H1 (cell line): ENCODE data around the gene ZIM2. TPM values are rescaled to one million over a fixed set of nuclear protein-coding genes. Genes with fewer than 3 reads are reported as not detected.

Experiments used
- ATF3 ChIP-seq: IDR thresholded peaks from 2 replicates; pipeline ENCODE4 v1.6.1; 2011; ENCODE audit warnings: low read depth, mild to moderate bottlenecking, low read length; ENCODE audit not compliant: insufficient read depth
- CTBP2 ChIP-seq: IDR thresholded peaks from 2 replicates; pipeline ENCODE4 v1.7.0; 2011; ENCODE audit warnings: borderline replicate concordance, mild to moderate bottlenecking, moderate library complexity, mixed read lengths, low read length; ENCODE audit not compliant: insufficient read depth, insufficient read length
- JUND ChIP-seq: IDR thresholded peaks from 2 replicates; pipeline ENCODE4 v1.6.1; 2011; ENCODE audit warnings: mild to moderate bottlenecking, improper control_type of control experiment, low read length
- SUZ12 ChIP-seq: fragments of 200-600 bp; sonication (generic); IDR thresholded peaks from 2 replicates; pipeline ENCODE4 v1.6.1; 2012; ENCODE audit warnings: mild to moderate bottlenecking, inconsistent platforms, low read length, moderate library complexity, mixed read lengths
- TAF1 ChIP-seq: IDR thresholded peaks from 2 replicates; pipeline ENCODE4 v1.6.1; 2011; ENCODE audit warnings: mild to moderate bottlenecking, low read depth, low read length
- ZNF274 ChIP-seq: IDR thresholded peaks from 2 replicates; pipeline ENCODE4 v1.7.0; 2012; ENCODE audit warnings: low read length, borderline replicate concordance; ENCODE audit errors: extremely low read depth
- polyA plus RNA-seq, 7 experiments: library from polyadenylated mRNA; depleted of rRNA in 3 of 7; stranded (reverse) in 5 of 7; unstranded in 2 of 7; fragments of >200 nt in 5 of 7; fragments of 200-250 nt in 2 of 7; gene quantifications; 1 replicate in 5 of 7; 2 replicates in 1 of 7; 4 replicates in 1 of 7; pipeline versions ENCODE4 v1.2.1 to v1.2.3, GENCODE V29; 2011 to 2013; ENCODE audit warnings: missing spikeins in 2 of 7, mixed read lengths in 2 of 7
- total RNA-seq: library from RNA; stranded (reverse); fragmentation: NEBNext Ultra II Directional; extraction: Animal tissue kit (Norgen Biotek cat#: 25700); gene quantifications from 2 replicates; pipeline ENCODE4 v1.2.1, GENCODE V29; 2021

The ZIM2 gene
- total and polyA plus RNA-seq, 2 of the 8 experiments (the other 6 are each of a cell fraction or from before 2014, with no cell fraction given), result not detected

- no peak for TF ChIP-seq ATF3
- TF ChIP-seq JUND, result no peak
- TF ChIP-seq ZNF274, result no peak
- no peak for TF ChIP-seq SUZ12
- no peak for TF ChIP-seq CTBP2
- TF ChIP-seq TAF1, result no peak
Observed at GRCh38 chr19:56813531-56813930, 27.0 kb downstream of the ZIM2 start (continued).
